ENCODE results near the gene ZNF333.
A peak's percentile ranks its signal among the peaks of the same experiment; 100 is the strongest.
"Not testable (repeated sequence)": the region's sequence is repeated elsewhere in the genome, so short reads cannot be mapped to it uniquely, and the experiment has no call there.

Gene ZNF333

GRCh38 chr19:14775326-14775725 is 85.5 kb downstream of the ZNF333 start:
- H3K4me2 ChIP-seq (ENCODE audit: insufficient read depth, low read length, poor library complexity, severe bottlenecking); H3K18ac ChIP-seq (ENCODE audit: low read length); H2BK15ac ChIP-seq (ENCODE audit: low read length); H3K27me3 ChIP-seq (ENCODE audit: control insufficient read depth in 3 of 3, insufficient read depth in 3 of 3, low read depth in 1 of 3, low read length in 3 of 3); H2AK5ac ChIP-seq (ENCODE audit: low read depth, low read length); H2BK12ac ChIP-seq (ENCODE audit: low read length); H2BK120ac ChIP-seq (ENCODE audit: low read depth, low read length); H4K91ac ChIP-seq (ENCODE audit: low read depth, low read length, poor library complexity); H2BK5ac ChIP-seq (ENCODE audit: low read length); H3K79me1 ChIP-seq (ENCODE audit: low read depth, low read length); H3K27ac ChIP-seq (replicated peaks; ENCODE audit: low read length); H3K9me3 ChIP-seq (replicated peaks in 1 of 2; ENCODE audit: control insufficient read depth in 2 of 2, insufficient read depth in 1 of 2, low read depth in 1 of 2, low read length in 2 of 2); H4K8ac ChIP-seq (ENCODE audit: low read depth, low read length); H3K4me3 ChIP-seq (ENCODE audit: low read length in 2 of 2); H3K9ac ChIP-seq (ENCODE audit: low read depth, low read length, poor library complexity); H3K23ac ChIP-seq (ENCODE audit: low read depth, low read length, poor library complexity); H3K4me1 ChIP-seq (ENCODE audit: control insufficient read depth in 2 of 2, insufficient read depth in 1 of 2, low read depth in 1 of 2, low read length in 2 of 2); H3K14ac ChIP-seq (ENCODE audit: low read length); H2AFZ ChIP-seq (ENCODE audit: low read length); DNase-seq (ENCODE audit: low spot score); H3K4ac ChIP-seq (ENCODE audit: low read length); H3K36me3 ChIP-seq (replicated peaks in 1 of 2; ENCODE audit: control insufficient read depth in 2 of 2, insufficient read depth in 2 of 2, low read length in 2 of 2): not testable (repeated sequence)
- WGBS, 2 donors (ENCODE audit: extremely low coverage in 2 of 2, insufficient read length in 2 of 2, insufficient replicate concordance in 1 of 2) = no CpG with 5 or more reads among the region's 8 CpGs

- Histone ChIP-seq H2BK12ac (ENCODE audit: low read length) (no peak overlapping the region), H3K9me3 (replicated peaks in 1 of 2; ENCODE audit: control insufficient read depth in 2 of 2, insufficient read depth in 1 of 2, low read depth in 1 of 2, low read length in 2 of 2) (no peaks in the 10 kb centered on the region), H3K9ac (ENCODE audit: low read depth, low read length, poor library complexity) (peak overlapping the region; percentile 21), H2BK120ac (ENCODE audit: low read depth, low read length) (no peak overlapping the region), H3K27me3 (ENCODE audit: control insufficient read depth in 3 of 3, insufficient read depth in 3 of 3, low read depth in 1 of 3, low read length in 3 of 3) (peaks cover 0 to 6% (median 0%) of the 10 kb centered on the region in 3 experiments), H3K27ac (replicated peaks; ENCODE audit: low read length) (no peak overlapping the region), H3K4me3 (ENCODE audit: low read length in 2 of 2) (peak overlapping the region in 1 of 2 donors; percentile 63), H3K4ac (ENCODE audit: low read length) (no peak overlapping the region), H3K4me2 (ENCODE audit: insufficient read depth, low read length, poor library complexity, severe bottlenecking) (peak overlapping the region; percentile 89), H2AK5ac (ENCODE audit: low read depth, low read length) (no peak overlapping the region), H3K18ac (ENCODE audit: low read length) (peak overlapping the region; percentile 90), H4K8ac (ENCODE audit: low read depth, low read length) (no peak overlapping the region), H2BK15ac (ENCODE audit: low read length) (peak overlapping the region; percentile 67), H3K4me1 (ENCODE audit: control insufficient read depth in 2 of 2, insufficient read depth in 1 of 2, low read depth in 1 of 2, low read length in 2 of 2) (peaks cover 0 to 1% of the 10 kb centered on the region in 2 donors), H2BK5ac (ENCODE audit: low read length) (no peak overlapping the region), H3K36me3 (replicated peaks in 1 of 2; ENCODE audit: control insufficient read depth in 2 of 2, insufficient read depth in 2 of 2, low read length in 2 of 2) (no peaks in the 10 kb centered on the region), H3K14ac (ENCODE audit: low read length) (no peak overlapping the region), H3K79me1 (ENCODE audit: low read depth, low read length) (peaks cover 2% of the 10 kb centered on the region), H4K91ac (ENCODE audit: low read depth, low read length, poor library complexity) (no peak overlapping the region), H3K23ac (ENCODE audit: low read depth, low read length, poor library complexity) (no peak overlapping the region), H2AFZ (ENCODE audit: low read length) (no peak overlapping the region)
- DNase-seq (ENCODE audit: low spot score) = no peak
- WGBS, 2 donors (ENCODE audit: extremely low coverage in 2 of 2, insufficient read length in 2 of 2, insufficient replicate concordance in 1 of 2) = no CpG with 5 or more reads among the region's 22 CpGs
Measured at GRCh38 chr19:14775869-14776586, 86.2 kb downstream of the ZNF333 start.

- not testable (repeated sequence) for H3K14ac ChIP-seq (ENCODE audit: low read length); H3K23ac ChIP-seq (ENCODE audit: low read depth, low read length, poor library complexity); H3K9ac ChIP-seq (ENCODE audit: low read depth, low read length, poor library complexity); H4K8ac ChIP-seq (ENCODE audit: low read depth, low read length); H3K4me2 ChIP-seq (ENCODE audit: insufficient read depth, low read length, poor library complexity, severe bottlenecking); H2BK5ac ChIP-seq (ENCODE audit: low read length); H3K4me3 ChIP-seq (ENCODE audit: low read length in 2 of 2); H3K79me1 ChIP-seq (ENCODE audit: low read depth, low read length); H3K4ac ChIP-seq (ENCODE audit: low read length); H3K18ac ChIP-seq (ENCODE audit: low read length); H2BK120ac ChIP-seq (ENCODE audit: low read depth, low read length); H4K91ac ChIP-seq (ENCODE audit: low read depth, low read length, poor library complexity); H3K4me1 ChIP-seq (ENCODE audit: control insufficient read depth in 2 of 2, insufficient read depth in 1 of 2, low read depth in 1 of 2, low read length in 2 of 2); H3K36me3 ChIP-seq (replicated peaks in 1 of 2; ENCODE audit: control insufficient read depth in 2 of 2, insufficient read depth in 2 of 2, low read length in 2 of 2); H3K27me3 ChIP-seq (ENCODE audit: control insufficient read depth in 3 of 3, insufficient read depth in 3 of 3, low read depth in 1 of 3, low read length in 3 of 3); H3K9me3 ChIP-seq (replicated peaks in 1 of 2; ENCODE audit: control insufficient read depth in 2 of 2, insufficient read depth in 1 of 2, low read depth in 1 of 2, low read length in 2 of 2); H3K27ac ChIP-seq (replicated peaks; ENCODE audit: low read length); H2AFZ ChIP-seq (ENCODE audit: low read length); H2BK12ac ChIP-seq (ENCODE audit: low read length); H2BK15ac ChIP-seq (ENCODE audit: low read length); DNase-seq (ENCODE audit: low spot score); H2AK5ac ChIP-seq (ENCODE audit: low read depth, low read length)
- WGBS, 2 donors (ENCODE audit: extremely low coverage in 2 of 2, insufficient read length in 2 of 2, insufficient replicate concordance in 1 of 2) = no CpG with 5 or more reads among the region's 4 CpGs
Measured at GRCh38 chr19:14777645-14778044, 87.8 kb downstream of the ZNF333 start.

GRCh38 chr19:14778110-14778845 is 88.4 kb downstream of the ZNF333 start, which contains the start of gene ADGRE2:
TSS of gene ADGRE2 (minus strand) at chr19:14778560. CDS start at chr19:14776756, 1,804 bp downstream.
- no CpG with 5 or more reads among the region's 12 CpGs for WGBS, 2 donors (ENCODE audit: extremely low coverage in 2 of 2, insufficient read length in 2 of 2, insufficient replicate concordance in 1 of 2)
- H3K9ac ChIP-seq (ENCODE audit: low read depth, low read length, poor library complexity) = not testable (repeated sequence)

More at GRCh38 chr19:14778110-14778845, 88.4 kb downstream of the ZNF333 start, which contains the start of gene ADGRE2:
- H2BK120ac ChIP-seq (ENCODE audit: low read depth, low read length); H4K8ac ChIP-seq (ENCODE audit: low read depth, low read length); H3K18ac ChIP-seq (ENCODE audit: low read length); H2BK15ac ChIP-seq (ENCODE audit: low read length); H3K9me3 ChIP-seq (replicated peaks in 1 of 2; ENCODE audit: control insufficient read depth in 2 of 2, insufficient read depth in 1 of 2, low read depth in 1 of 2, low read length in 2 of 2); H3K36me3 ChIP-seq (replicated peaks in 1 of 2; ENCODE audit: control insufficient read depth in 2 of 2, insufficient read depth in 2 of 2, low read length in 2 of 2); H3K79me1 ChIP-seq (ENCODE audit: low read depth, low read length); H3K27ac ChIP-seq (replicated peaks; ENCODE audit: low read length); H3K23ac ChIP-seq (ENCODE audit: low read depth, low read length, poor library complexity); DNase-seq (ENCODE audit: low spot score); H3K4ac ChIP-seq (ENCODE audit: low read length); H3K4me1 ChIP-seq (ENCODE audit: control insufficient read depth in 2 of 2, insufficient read depth in 1 of 2, low read depth in 1 of 2, low read length in 2 of 2); H3K27me3 ChIP-seq (ENCODE audit: control insufficient read depth in 3 of 3, insufficient read depth in 3 of 3, low read depth in 1 of 3, low read length in 3 of 3); H3K4me2 ChIP-seq (ENCODE audit: insufficient read depth, low read length, poor library complexity, severe bottlenecking); H4K91ac ChIP-seq (ENCODE audit: low read depth, low read length, poor library complexity); H2AFZ ChIP-seq (ENCODE audit: low read length); H3K14ac ChIP-seq (ENCODE audit: low read length); H2AK5ac ChIP-seq (ENCODE audit: low read depth, low read length); H2BK12ac ChIP-seq (ENCODE audit: low read length); H3K4me3 ChIP-seq (ENCODE audit: low read length in 2 of 2); H2BK5ac ChIP-seq (ENCODE audit: low read length): not testable (repeated sequence)
